ENCODE results near the gene CYFIP1.

CYFIP1 gene

DNA sequence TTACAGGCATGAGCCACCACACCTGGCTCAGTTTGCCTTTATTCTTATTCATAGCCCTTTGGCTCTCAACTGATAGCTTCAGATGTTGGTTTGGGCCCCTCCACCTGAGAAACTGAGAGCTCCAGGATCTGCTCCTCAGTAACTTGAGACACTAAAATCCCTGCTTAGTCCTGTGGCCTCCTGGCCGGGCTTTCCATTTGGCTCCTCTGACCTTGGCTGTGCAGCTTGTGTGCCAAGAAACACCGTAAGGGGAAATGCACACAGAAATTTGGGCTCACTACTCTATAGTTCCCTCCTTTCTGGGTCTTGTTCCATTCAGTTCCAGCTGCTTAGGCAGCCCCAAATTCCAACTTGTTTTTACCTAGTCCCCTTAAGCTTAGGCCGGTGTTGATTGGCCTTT, 116.8 kb downstream of the CYFIP1 start:
- no peak for DNase-seq

- no peak for DNase-seq
Observed at GRCh38 chr15:22861161-22861560, 119.0 kb downstream of the CYFIP1 start.

GRCh38 chr15:22856659-22857058, 123.5 kb downstream of the CYFIP1 start:
- no peak for DNase-seq

GRCh38 chr15:22855791-22856190, 124.4 kb downstream of the CYFIP1 start:
- no peak for DNase-seq

GRCh38 chr15:22851513-22851912, 128.7 kb downstream of the CYFIP1 start:
- DNase-seq: no peak

- no peak for DNase-seq
Observed at GRCh38 chr15:22850055-22850454, 130.1 kb downstream of the CYFIP1 start.

- no peak for DNase-seq
Observed at GRCh38 chr15:22846073-22846472, 134.1 kb downstream of the CYFIP1 start.

DNA sequence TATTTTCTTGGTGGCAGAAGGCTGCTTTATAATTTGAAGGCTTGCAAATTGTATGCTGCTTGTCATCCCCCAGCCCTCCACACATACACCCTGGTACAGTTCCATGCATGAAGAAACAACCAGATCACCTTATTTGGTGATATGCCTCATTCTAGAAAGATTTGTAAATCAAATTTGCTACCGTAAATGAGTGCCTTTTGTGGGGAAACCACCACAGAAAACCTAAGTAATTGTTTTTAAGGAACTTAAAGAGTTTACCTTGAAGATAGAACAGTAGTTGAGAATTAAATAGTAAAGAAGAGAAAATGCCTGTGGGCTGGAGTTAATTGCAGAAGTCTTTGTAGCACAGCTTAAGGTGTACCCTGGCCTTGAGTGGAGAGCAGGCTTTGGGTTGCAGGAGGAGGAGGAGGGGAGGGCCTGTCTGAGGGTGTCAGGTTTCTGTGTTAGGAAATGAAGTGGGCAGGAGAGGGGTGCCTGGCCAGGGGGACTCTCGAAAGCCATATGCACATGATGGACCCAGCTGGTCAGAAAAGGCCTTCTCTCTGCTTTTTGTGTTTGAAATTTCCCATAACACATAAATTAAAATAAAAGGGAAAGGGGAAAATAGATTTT, 134.8 kb downstream of the CYFIP1 start:
- DNase-seq: no peak

- DNase-seq: no peak
Observed at GRCh38 chr15:22844421-22845288, 135.5 kb downstream of the CYFIP1 start.

DNA sequence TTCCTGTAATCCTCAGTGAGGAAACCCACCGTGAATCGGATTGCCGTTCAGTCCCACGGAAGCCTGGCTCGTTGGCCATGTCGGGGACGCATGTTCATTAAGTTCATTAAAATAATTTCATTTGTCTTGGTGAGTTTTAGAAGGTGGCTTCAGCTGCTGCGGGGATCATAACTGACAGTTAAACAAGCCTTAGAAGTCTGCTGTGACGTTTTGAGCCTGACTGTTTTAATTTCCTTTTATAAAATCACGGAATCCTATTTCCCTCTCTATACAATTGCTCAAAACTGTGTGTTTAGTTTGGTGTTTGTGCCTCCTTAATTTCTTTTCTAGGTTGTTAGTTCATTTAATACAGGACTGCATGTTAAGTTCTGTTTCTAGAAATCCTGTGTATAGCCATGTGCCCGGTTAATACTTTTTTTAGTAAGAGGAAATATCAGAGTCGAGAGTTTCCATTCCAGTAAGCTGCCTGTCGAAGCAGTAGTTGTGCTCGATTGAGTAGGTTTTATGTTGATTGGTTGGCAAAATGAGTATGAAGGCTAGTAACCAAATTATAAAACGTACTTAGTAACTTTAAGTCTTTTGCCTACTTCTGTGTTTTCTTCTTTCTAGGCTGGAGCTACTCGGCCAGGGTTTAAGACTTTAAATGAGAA, 141.0 kb downstream of the CYFIP1 start:
- no peak for DNase-seq

GRCh38 chr15:22838292-22839042, 141.7 kb downstream of the CYFIP1 start, which contains the start of gene NIPA2:
TSS of gene NIPA2 (plus strand) at chr15:22838666. CDS start at chr15:22851732, 13,066 bp downstream.
- DNase-seq: peak; percentile 91

- DNase-seq: no peak
Observed at GRCh38 chr15:22831473-22831872, 148.7 kb downstream of the CYFIP1 start.

DNA sequence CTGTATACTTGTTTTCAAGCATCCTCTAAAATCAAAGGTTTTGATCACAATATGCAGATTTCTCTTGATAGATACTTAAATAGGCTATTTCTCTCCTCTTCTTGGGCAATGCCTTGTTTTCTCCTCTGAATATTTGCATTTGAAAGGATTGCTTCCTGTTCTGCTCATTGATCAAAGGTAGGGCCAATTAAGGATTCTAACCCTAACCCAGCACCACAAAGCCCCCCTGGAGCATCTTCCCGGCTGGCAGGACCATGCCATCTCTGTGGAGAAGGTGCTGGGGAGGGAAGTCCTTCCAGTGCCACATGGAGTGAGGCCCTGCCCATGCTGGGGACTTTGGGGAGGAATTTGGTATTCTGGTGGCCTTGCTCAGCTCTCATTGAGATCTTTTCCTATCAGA, 153.0 kb downstream of the CYFIP1 start:
- no peak for DNase-seq

DNA sequence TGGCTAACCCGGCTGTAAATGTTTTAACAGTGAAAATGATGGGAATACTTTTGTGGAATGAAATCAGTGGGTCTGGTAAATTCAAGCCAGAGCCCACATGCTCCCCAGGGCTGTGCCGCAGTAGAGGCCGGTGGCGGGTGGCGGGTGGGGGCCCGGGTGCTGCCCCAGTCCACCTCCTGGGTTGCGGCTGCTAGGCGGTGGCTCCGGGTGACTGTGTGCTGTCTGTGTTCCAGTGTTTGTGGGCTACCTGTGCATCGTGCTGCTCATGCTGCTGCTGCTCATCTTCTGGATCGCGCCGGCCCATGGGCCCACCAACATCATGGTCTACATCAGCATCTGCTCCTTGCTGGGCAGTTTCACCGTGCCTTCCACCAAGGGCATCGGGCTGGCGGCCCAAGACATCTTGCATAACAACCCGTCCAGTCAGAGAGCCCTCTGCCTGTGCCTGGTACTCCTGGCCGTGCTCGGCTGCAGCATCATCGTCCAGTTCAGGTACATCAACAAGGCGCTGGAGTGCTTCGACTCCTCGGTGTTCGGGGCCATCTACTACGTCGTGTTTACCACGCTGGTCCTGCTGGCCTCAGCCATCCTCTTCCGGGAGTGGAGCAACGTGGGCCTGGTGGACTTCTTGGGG, 156.6 kb downstream of the CYFIP1 start:
- no peak for DNase-seq

DNA sequence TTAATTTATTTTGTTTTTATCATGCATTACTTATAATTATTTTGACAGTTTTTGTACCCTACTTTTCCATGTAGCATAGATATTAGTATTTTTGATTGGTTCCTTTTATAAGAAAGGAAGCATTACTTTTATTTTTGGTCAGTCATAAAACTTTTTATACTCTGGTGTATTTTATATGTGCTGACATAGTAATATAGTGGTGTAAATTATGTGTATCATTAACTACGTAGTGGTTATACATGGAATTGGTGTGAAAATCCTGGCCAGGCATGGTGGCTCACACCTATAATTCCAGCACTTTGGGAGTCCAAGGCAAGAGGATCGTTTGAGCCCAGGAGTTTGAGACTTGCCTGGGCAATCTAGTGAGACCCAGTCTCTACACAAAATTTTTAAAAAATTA, 160.5 kb downstream of the CYFIP1 start:
- no peak for DNase-seq

All from NCI-H2029 (cell line).